GM12878 (cell line): ENCODE measurements around the gene ACOT13.
"Not testable (repeated sequence)": the region's sequence is repeated elsewhere in the genome, so short reads cannot be mapped to it uniquely, and the experiment has no call there.

ENCODE experiments used
- JUNB ChIP-seq: IDR thresholded peaks from 2 replicates; pipeline ENCODE4 v1.6.1; 2016; ENCODE audit warnings: antibody characterized with exemption, mild to moderate bottlenecking
- MEF2A ChIP-seq: IDR thresholded peaks from 2 replicates; pipeline ENCODE4 v1.6.1; 2011; ENCODE audit warnings: low read depth, mild to moderate bottlenecking, low read length, moderate library complexity; ENCODE audit not compliant: insufficient read depth
- RAD21 ChIP-seq: IDR thresholded peaks from 2 replicates; pipeline ENCODE4 v1.6.1; 2011; ENCODE audit warnings: mild to moderate bottlenecking, low read depth, low read length, moderate library complexity; ENCODE audit not compliant: insufficient read depth
- SP1 ChIP-seq: IDR thresholded peaks from one replicate; pipeline ENCODE4 v1.6.1; 2011; ENCODE audit warnings: low read depth, low read length

DNA sequence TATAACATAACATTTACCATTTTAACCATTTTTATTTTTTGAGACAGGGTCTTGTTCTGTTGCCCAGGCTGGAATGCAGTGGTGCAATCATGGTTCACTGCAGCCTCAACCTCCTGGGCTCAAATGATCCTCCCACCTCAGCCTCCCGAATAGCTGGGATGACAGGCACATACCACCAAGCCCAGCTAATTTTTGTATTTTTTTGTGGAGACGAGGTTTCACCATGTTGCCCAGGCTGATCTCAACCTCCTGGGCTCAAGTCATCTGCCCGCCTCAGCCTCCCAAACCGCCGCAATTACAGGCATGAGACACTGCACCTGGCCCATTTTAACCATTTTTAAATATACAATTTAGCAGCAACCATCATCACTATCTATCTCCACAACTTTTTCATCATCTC lies 26.2 kb upstream of the ACOT13 start:
- TF ChIP-seq JUNB, SP1, RAD21, MEF2A: not testable (repeated sequence)
